GM18519 (cell line): ENCODE results near the gene ATAT1.

Experiments used
- ATAC-seq: cut with Tn5 transposase; IDR thresholded peaks from one replicate; pipeline ENCODE4 v1.9.1; 2021; ENCODE audit warnings: mild to moderate bottlenecking, moderate library complexity; ENCODE audit not compliant: unreplicated experiment, low FRiP score

ATAT1 gene

GRCh38 chr6:30612687-30613248 is 13.9 kb upstream of the ATAT1 start:
- no peak for ATAC-seq

- no peak for ATAC-seq
Observed at GRCh38 chr6:30613251-30614043, 13.2 kb upstream of the ATAT1 start.

DNA sequence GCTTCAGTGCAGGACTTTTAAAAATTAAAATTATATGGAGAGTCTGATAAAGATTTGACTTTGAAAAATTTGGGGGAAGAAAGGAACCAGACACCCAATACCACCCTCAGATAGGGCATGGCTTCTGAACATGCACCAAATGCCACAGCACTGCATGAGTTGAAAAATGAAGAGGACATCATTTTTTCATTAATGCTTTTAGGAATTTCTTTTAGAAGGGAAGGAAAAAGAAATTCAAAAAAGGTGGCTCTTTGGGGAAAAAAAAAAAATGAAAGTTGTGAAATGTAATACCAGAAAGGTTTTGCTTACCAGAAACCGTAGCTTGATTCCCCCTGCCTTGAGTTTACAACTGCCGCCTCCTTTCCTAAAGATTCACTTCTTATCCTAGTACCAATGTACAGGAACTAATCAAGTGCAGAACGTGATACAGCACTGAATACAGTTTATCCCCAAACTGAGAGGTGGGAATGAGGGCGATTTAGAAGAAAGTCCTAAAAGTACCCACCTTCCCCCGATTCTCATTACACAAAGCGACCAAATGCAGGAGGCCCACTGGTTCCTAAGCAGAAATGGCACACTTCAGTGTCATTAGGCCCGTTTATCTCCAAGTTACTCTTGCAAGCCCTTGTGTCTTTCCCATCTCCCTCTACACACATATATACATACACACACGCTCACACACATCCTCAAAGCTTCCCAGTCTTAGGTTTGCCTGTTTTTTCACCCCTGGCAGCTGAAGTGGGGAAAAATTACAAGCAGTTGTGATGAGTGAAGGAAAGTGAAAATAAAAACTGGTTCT is 12.4 kb upstream of the ATAT1 start:
- no peak for ATAC-seq

GRCh38 chr6:30614843-30615218 is 11.8 kb upstream of the ATAT1 start:
- ATAC-seq, result no peak

- ATAC-seq, result no peak
Observed at GRCh38 chr6:30615219-30615957, 11.3 kb upstream of the ATAT1 start.

GRCh38 chr6:30615958-30616810 is 10.5 kb upstream of the ATAT1 start:
- ATAC-seq, result no peak

- peak; percentile 56 for ATAC-seq
Observed at GRCh38 chr6:30616811-30617564, 9.7 kb upstream of the ATAT1 start, which contains the start of gene PPP1R10. TSS of gene PPP1R10 (minus strand) at chr6:30617243. CDS start at chr6:30609944, 7,299 bp downstream.

GRCh38 chr6:30617565-30618269 is 9.0 kb upstream of the ATAT1 start, which contains the start of gene MRPS18B:
TSS of gene MRPS18B (plus strand) at chr6:30617840. CDS start at chr6:30617866, 26 bp downstream.
- peak; percentile 49 for ATAC-seq

- no peak for ATAC-seq
Observed at GRCh38 chr6:30618270-30618797, 8.3 kb upstream of the ATAT1 start.

GRCh38 chr6:30619561-30619960 is 7.1 kb upstream of the ATAT1 start:
- ATAC-seq, result no peak

DNA sequence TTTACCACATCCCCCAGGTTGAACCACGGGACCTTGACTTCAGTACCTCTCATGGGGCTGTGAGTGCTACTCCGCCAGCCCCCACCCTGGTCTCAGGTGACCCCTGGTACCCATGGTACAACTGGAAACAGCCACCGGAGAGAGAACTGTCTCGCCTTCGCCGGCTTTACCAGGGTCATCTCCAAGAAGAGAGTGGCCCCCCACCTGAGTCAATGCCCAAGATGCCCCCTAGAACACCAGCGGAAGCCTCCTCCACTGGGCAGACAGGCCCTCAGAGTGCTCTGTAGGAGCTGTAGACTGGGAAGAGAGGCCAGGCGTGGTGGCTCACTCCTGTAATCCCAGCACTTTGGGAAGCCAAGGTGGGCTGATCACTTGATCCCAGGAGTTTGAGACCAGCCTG is 1.2 kb upstream of the ATAT1 start:
- ATAC-seq, result no peak

DNA sequence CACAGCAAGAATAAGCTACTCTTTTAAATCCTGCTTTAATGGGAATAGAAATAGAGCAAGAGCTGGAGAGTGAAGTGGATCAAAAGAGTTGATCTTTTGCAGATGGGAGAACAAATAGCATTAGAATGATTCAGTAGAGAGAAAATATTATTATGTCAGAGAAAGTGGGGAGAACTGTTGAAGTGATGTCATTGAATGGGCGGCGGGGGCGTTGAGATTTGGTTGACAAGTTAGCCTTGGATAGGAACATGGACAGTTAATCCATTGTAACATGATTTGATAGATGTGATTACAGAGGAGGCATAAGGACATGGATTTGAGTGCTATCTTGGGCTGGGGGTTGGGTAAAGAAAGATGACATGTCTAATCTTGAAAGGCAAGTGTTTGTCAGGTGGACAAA is 9.2 kb downstream of the ATAT1 start:
- no peak for ATAC-seq

- ATAC-seq, result no peak
Observed at GRCh38 chr6:30640481-30640880, 13.8 kb downstream of the ATAT1 start.

DNA sequence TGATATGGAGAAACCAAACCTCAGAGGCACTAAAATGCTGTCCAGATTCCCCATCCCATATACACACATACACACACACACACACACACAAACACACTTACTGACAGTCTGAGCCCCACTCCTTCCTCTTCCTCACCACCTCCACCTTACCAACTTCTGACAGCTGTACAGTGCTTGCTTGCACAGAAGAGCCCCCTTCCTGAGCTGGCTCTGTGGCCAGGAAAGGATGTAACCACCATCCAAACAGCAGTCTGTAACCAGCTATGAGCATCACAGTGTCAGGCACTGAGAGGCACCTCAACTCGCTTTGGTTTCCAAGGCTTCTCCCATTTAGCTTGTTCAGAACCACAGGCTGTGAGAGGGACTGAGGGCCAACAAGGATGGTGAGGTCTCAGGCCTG is 14.4 kb downstream of the ATAT1 start:
- ATAC-seq, result no peak

DNA sequence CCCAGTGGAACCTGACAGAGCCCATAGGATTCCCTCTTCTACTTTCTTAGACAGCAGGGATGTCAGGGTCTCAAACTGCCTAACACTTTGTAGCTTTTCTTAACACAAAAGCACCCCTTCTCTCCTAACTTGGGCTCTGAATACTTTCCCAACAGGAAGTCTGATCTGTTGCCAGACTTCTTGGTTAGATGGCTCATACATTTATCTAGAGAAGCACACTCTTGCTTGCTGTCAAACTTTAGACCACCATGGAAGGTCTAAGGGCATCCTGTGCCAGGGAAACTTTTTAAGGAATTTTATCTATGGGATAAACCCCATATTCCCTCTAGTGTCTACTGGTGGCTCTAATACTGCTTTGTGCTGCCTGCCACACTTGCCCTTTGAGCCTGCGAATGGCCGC is 17.0 kb downstream of the ATAT1 start:
- no peak for ATAC-seq

DNA sequence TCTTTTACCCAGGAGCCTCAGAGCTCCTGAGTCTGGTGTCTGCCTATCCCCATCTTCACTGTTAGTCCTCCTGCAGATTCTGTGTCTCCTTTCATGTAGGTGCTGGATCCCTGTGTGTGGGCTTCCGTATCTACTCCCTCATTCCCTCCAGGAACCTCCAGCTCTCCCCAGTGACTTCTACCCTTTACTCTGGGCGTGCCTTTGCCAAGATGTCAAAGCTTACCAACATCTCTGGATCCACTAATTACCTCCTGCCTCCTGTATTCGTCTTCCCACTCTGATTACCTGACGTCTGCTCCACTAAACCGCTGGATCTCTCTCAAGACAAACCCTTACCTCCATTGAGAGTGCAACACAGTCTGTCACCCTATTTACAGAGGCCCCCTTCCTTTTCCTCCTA is 18.1 kb downstream of the ATAT1 start:
- no peak for ATAC-seq

DNA sequence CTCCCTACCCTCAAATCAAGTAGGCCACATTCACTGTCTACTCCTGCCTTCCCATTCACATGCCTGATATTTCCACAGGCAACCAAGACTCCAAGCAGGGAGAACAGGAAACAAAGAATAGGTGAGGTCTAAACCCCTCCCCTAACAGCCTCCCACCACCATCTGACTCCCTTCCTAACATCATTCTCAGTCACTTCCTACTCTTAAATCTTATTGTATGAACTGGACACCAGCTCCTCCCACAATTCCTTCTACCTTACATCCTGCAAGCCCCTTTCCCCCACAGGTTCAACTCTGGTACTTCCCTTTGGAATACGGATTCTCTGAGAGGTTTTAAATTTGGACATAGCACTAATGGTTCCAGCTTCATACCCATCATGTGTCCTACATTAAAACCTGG is 19.3 kb downstream of the ATAT1 start:
- no peak for ATAC-seq
